Panc1 (cell line): ENCODE measurements around the gene CAMK1D.

Source experiments
- CTCF ChIP-seq: fragments of 450-650 bp; IDR thresholded peaks from 2 replicates; pipeline ENCODE4 v1.5.1; 2017; ENCODE audit warnings: mild to moderate bottlenecking
- POLR2AphosphoS5 ChIP-seq: IDR thresholded peaks from 2 replicates; pipeline ENCODE4 v1.6.1; 2012; ENCODE audit warnings: mild to moderate bottlenecking, low read depth, low read length, moderate library complexity
- TF ChIP-seq, protein P1 (sequence below), 2 experiments: IDR thresholded peaks; 2 replicates each; pipeline ENCODE4 v1.6.1; 2011 to 2012; ENCODE audit warnings: low read depth in 2 of 2, control low read depth in 1 of 2, low read length in 1 of 2, mild to moderate bottlenecking in 1 of 2, moderate library complexity in 1 of 2; ENCODE audit not compliant: insufficient read depth in 1 of 2

GRCh38 chr10:12360461-12360860 is 11.1 kb downstream of the CAMK1D start:
- TF ChIP-seq CTCF (no peak), POLR2AphosphoS5 (no peak)
- TF ChIP-seq, protein P1, sequence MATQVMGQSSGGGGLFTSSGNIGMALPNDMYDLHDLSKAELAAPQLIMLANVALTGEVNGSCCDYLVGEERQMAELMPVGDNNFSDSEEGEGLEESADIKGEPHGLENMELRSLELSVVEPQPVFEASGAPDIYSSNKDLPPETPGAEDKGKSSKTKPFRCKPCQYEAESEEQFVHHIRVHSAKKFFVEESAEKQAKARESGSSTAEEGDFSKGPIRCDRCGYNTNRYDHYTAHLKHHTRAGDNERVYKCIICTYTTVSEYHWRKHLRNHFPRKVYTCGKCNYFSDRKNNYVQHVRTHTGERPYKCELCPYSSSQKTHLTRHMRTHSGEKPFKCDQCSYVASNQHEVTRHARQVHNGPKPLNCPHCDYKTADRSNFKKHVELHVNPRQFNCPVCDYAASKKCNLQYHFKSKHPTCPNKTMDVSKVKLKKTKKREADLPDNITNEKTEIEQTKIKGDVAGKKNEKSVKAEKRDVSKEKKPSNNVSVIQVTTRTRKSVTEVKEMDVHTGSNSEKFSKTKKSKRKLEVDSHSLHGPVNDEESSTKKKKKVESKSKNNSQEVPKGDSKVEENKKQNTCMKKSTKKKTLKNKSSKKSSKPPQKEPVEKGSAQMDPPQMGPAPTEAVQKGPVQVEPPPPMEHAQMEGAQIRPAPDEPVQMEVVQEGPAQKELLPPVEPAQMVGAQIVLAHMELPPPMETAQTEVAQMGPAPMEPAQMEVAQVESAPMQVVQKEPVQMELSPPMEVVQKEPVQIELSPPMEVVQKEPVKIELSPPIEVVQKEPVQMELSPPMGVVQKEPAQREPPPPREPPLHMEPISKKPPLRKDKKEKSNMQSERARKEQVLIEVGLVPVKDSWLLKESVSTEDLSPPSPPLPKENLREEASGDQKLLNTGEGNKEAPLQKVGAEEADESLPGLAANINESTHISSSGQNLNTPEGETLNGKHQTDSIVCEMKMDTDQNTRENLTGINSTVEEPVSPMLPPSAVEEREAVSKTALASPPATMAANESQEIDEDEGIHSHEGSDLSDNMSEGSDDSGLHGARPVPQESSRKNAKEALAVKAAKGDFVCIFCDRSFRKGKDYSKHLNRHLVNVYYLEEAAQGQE (IDR thresholded peaks at IDR 0.05; ENCODE audit: insufficient read depth in 1 of 2, low read depth in 2 of 2, low read length in 1 of 2), result no peak
